AG09309 (cell line): ENCODE data around the gene SIAH1.

ENCODE experiments used
- DNase-seq: peaks from one replicate; pipeline ENCODE4 v3.0.0-alpha.2; 2010; ENCODE audit warnings: low read depth
- H3K4me3 ChIP-seq: 2 replicates; pipeline ENCODE4 v1.5.1; 2011; ENCODE audit warnings: mild to moderate bottlenecking, low read depth, low read length, moderate library complexity; ENCODE audit not compliant: control insufficient read depth
- TF ChIP-seq, protein P1 (sequence below): IDR thresholded peaks from 2 replicates; pipeline ENCODE4 v1.5.1; 2011; ENCODE audit warnings: mild to moderate bottlenecking, low read depth, low read length, inconsistent platforms; ENCODE audit not compliant: insufficient read depth, control insufficient read depth; ENCODE audit errors: missing control alignments

Gene SIAH1

DNA sequence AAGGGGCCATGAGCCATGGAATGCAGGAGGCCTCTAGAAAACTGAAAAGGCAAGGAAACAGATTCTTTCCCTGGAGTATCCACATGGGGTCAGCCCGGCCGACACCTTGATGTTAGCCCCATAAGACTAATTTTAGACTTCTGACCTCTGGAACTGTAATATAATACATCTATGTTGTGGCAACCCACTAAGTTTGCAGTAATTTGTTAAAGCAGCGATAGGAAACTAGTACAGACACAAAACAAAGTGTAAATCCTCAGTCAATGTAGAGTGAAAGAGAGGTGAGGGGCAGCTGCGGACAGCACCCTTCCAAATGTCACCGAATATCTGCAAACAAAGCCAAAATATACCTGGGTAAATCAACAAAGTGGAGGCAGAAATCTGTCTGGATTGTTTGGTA, 7.2 kb upstream of the SIAH1 start:
- no peak for DNase-seq
- TF ChIP-seq, protein P1, sequence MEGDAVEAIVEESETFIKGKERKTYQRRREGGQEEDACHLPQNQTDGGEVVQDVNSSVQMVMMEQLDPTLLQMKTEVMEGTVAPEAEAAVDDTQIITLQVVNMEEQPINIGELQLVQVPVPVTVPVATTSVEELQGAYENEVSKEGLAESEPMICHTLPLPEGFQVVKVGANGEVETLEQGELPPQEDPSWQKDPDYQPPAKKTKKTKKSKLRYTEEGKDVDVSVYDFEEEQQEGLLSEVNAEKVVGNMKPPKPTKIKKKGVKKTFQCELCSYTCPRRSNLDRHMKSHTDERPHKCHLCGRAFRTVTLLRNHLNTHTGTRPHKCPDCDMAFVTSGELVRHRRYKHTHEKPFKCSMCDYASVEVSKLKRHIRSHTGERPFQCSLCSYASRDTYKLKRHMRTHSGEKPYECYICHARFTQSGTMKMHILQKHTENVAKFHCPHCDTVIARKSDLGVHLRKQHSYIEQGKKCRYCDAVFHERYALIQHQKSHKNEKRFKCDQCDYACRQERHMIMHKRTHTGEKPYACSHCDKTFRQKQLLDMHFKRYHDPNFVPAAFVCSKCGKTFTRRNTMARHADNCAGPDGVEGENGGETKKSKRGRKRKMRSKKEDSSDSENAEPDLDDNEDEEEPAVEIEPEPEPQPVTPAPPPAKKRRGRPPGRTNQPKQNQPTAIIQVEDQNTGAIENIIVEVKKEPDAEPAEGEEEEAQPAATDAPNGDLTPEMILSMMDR = no peak
- H3K4me3 ChIP-seq = no peak overlapping the region

DNA sequence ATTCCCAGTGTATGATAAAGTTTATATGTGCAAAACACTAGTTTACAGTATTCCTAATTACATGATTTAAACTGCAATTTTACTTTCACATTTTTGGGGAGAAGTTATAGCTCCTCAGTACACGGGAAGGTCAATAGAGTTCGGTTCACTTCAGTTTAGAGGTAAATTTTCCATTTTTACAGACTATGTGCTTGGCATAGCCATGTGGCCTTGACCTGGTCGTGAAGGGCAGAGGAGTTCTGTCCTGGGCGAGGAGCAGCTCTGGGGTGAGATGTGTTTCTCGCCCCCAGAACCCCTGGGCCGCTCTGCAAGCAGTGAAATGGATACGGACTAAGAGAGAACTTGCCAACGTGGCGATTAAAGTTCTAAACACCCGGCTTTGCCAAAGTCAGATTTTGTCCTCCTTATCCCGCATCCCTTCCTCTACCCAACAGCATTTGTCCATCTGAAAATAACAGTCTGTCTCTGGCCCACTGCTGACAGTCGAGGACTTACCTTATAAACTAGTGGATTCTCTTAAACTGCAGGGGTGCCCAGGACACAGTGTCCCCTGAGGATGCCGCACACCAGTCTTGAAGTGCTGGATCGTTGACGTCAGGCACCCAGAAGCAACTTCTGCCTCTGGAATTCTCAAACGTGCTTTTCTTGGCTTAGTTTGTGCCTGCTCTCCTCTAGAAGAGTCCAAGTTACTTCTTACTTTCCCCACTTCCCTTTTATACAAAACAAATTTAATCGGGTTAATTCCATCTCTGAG, 1.5 kb upstream of the SIAH1 start:
- DNase-seq = no peak
- TF ChIP-seq, protein P1 = no peak
- no peak overlapping the region for H3K4me3 ChIP-seq

DNA sequence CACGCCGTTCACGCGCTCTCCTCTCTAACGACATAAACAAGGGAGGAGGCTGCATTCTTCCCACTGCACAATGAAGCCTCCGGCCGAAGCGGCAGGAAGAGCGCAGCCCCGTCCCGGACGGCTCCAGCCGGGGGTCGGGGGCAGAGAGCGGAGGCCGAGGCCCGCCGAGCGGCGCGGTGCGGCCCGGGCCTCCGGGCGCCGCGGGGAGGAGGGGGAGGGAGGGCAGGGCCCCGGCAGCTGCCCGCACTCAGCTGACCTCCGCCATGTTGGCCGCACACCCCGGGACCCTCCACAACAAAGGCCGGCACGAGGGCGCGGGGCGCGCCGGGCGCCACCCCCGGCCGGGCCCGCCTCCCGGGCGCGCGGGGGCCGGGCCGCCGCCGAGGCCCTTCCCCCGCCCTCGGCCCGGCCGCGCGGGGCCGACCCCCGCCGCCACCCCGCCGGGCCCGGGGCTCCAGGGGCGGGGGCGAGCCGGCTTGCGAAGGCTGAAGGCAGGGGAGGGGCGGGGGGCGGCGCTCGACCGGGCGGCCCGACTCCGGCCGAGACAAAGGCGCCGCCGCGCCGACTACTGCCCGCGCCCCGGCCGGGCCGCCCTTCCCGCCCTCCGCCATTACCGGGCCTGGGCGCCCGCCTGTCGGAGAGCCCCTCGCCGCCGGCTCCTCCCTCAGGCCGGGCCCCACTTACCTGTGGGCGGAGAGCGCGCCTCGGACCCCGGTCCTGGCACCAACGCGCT, 527 bp downstream of the SIAH1 start:
- TF ChIP-seq, protein P1 = no peak
- peak overlapping the region; percentile 43 for H3K4me3 ChIP-seq
- no peak for DNase-seq

DNA sequence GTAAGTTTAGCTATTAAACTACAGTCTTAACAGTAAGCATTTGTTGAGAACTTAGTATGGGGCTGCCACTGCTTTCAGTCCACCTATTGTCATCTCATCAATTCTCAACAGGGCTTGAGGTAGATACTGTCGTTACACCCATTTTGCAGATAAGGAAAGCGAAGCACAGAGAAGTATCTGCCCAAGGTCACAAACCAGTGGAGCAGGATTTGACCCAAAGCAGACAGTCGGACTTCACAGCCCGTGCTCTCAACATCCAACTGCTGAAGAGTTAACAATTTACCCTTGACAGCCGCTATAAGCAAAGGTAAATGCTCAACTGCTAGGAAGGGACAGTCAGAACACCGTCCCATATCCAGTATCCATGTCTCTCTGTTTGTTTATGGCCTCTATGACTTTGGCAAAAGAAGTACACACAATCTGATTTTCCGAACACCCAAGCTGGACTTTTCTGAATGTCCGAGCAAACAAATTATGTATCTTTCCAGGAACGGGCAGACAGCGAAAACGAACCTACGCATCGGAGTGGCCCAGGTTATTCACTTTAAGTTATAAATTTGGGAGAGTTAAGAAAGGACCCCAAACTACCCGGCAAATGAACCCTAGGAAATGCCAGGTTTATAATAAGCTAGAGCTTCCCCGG, 1.2 kb downstream of the SIAH1 start:
- DNase-seq = peak; percentile 46
- TF ChIP-seq, protein P1 = no peak
- H3K4me3 ChIP-seq = peak overlapping the region; percentile 43

DNA sequence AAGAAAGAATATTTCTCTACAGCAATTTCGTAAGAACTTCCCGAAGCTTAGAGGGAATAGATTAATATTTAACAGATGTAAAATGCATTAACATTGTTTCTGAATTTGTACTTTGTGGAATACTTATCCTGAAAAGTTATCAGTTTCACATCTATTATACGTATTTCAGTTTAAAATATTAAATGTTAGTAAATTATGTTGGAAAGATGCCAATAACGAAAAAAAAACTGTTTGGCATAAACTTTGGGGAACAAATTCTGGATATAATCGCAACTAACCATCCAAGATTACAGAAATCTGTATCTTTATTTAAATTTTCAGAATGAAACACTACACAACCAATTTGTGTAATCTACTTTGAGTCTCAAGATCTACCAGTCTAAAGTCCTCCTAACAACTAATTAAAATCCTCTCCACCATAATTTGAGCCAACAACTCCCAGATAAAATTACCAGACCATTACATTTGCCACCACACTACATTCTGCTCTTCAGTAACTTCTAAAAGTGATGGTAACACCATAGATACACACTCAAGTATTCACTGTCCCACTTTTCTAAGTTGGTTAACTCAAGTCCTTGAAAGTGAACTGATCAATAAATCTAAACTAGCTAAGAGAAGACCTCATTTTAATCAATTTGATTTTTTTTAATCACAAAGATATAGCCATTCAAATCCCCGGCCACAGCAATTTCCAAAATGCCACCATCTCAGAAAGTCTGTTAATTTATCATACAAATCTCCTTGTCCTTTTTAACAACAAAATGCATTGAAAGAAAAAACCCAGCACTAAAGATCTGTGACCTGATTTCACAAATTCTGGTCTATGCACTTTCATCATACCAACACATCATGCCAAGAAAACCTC, 2.0 kb downstream of the SIAH1 start:
- peak overlapping the region; percentile 43 for H3K4me3 ChIP-seq
- no peak for DNase-seq
- TF ChIP-seq, protein P1 = no peak

GRCh38 chr16:48382131-48382530, 3.1 kb downstream of the SIAH1 start:
- no peak for DNase-seq

More at GRCh38 chr16:48382131-48382530, 3.1 kb downstream of the SIAH1 start:
- TF ChIP-seq, protein P1 = no peak
- no peak overlapping the region for H3K4me3 ChIP-seq
